Measurements from ENCODE around the gene ACSF3.

The ACSF3 gene

DNA sequence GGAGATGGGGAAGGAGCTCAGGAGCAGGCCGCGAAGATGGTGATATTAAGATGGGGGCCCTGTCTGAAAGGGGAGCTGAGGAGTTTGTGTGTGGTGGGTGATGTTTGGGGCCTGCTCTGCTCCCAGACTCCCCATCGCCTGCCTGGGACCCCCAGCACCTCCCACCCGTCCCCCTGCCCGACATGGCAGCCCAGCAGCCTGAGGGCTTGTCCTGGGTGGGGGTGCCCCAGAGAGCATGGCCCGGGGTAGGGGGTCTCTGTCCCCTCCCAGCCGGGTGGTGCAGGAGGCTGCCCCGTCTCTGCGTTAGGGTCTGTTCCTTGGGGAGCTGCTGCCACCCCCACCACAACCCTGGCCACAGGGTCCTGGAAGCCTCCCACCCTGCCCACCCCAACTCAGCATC lies 83.1 kb downstream of the ACSF3 start:
- Histone ChIP-seq H3K36me3 (ENCODE audit: insufficient read depth, low read length) (no peaks in the 10 kb centered on the region), H3K27ac (ENCODE audit: low read depth, low read length, poor library complexity, severe bottlenecking) (no peak overlapping the region), H3K4me3 (ENCODE audit: low read depth, low read length, poor library complexity, severe bottlenecking) (no peak overlapping the region), H3K9ac (ENCODE audit: low read length) (no peak overlapping the region), H2AFZ (ENCODE audit: low read length) (no peak overlapping the region), H3K9me2 (ENCODE audit: low read depth, low read length) (no peaks in the 10 kb centered on the region), H3K4me1 (ENCODE audit: insufficient read depth, low read length, severe bottlenecking) (peaks cover 3% of the 10 kb centered on the region), H3F3A (ENCODE audit: insufficient read depth, low read length) (no peaks in the 10 kb centered on the region), H3K79me2 (ENCODE audit: insufficient read depth, low read length) (no peaks in the 10 kb centered on the region), H3K27me3 (ENCODE audit: insufficient read depth, low read length) (no peaks in the 10 kb centered on the region; the same call in 1 of the 2 replicates), H3K9me3 (ENCODE audit: low read length) (no peaks in the 10 kb centered on the region), H4K20me1 (ENCODE audit: insufficient read depth, low read length) (no peaks in the 10 kb centered on the region), H3K4me2 (ENCODE audit: low read length) (no peak overlapping the region)
- TF ChIP-seq EZH2 (IDR thresholded peaks at IDR 0.05; ENCODE audit: borderline replicate concordance, low read length), result no peak
- no peak for TF ChIP-seq CTCF (IDR thresholded peaks at IDR 0.05; ENCODE audit: low read length)

GRCh38 chr16:89177501-89177900 lies 83.8 kb downstream of the ACSF3 start:
- Histone ChIP-seq H3K36me3 (ENCODE audit: insufficient read depth, low read length) (no peaks in the 10 kb centered on the region), H3K4me1 (ENCODE audit: insufficient read depth, low read length, severe bottlenecking) (no peaks in the 10 kb centered on the region), H3F3A (ENCODE audit: insufficient read depth, low read length) (no peaks in the 10 kb centered on the region)

GRCh38 chr16:89178453-89179147 lies 84.9 kb downstream of the ACSF3 start:
- H3K9me2 ChIP-seq (ENCODE audit: low read depth, low read length), result no peaks in the 10 kb centered on the region
- no peak overlapping the region for H3K27ac ChIP-seq (ENCODE audit: low read depth, low read length, poor library complexity, severe bottlenecking)
- no peak overlapping the region for H3K9ac ChIP-seq (ENCODE audit: low read length)
- no peak overlapping the region for H3K4me3 ChIP-seq (ENCODE audit: low read depth, low read length, poor library complexity, severe bottlenecking)
- H3K27me3 ChIP-seq (ENCODE audit: insufficient read depth, low read length), result peaks cover 3% of the 10 kb centered on the region; the same call in 1 of the 2 replicates
- no peaks in the 10 kb centered on the region for H3K36me3 ChIP-seq (ENCODE audit: insufficient read depth, low read length)
- no peaks in the 10 kb centered on the region for H3F3A ChIP-seq (ENCODE audit: insufficient read depth, low read length)
- TF ChIP-seq EZH2 (IDR thresholded peaks at IDR 0.05; ENCODE audit: borderline replicate concordance, low read length), result no peak
- no peak for TF ChIP-seq CTCF (IDR thresholded peaks at IDR 0.05; ENCODE audit: low read length)
- no peak overlapping the region for H2AFZ ChIP-seq (ENCODE audit: low read length)
- H4K20me1 ChIP-seq (ENCODE audit: insufficient read depth, low read length), result no peaks in the 10 kb centered on the region
- H3K79me2 ChIP-seq (ENCODE audit: insufficient read depth, low read length), result no peaks in the 10 kb centered on the region
- no peaks in the 10 kb centered on the region for H3K4me1 ChIP-seq (ENCODE audit: insufficient read depth, low read length, severe bottlenecking)
- H3K9me3 ChIP-seq (ENCODE audit: low read length), result no peaks in the 10 kb centered on the region
- no peak overlapping the region for H3K4me2 ChIP-seq (ENCODE audit: low read length)

More at GRCh38 chr16:89177501-89177900, 83.8 kb downstream of the ACSF3 start:
- Histone ChIP-seq H3K4me2 (ENCODE audit: low read length) (no peak overlapping the region), H3K9me3 (ENCODE audit: low read length) (no peaks in the 10 kb centered on the region), H3K27me3 (ENCODE audit: insufficient read depth, low read length) (no peaks in the 10 kb centered on the region; the same call in 1 of the 2 replicates), H3K9me2 (ENCODE audit: low read depth, low read length) (no peaks in the 10 kb centered on the region), H3K79me2 (ENCODE audit: insufficient read depth, low read length) (no peaks in the 10 kb centered on the region), H2AFZ (ENCODE audit: low read length) (no peak overlapping the region), H3K4me3 (ENCODE audit: low read depth, low read length, poor library complexity, severe bottlenecking) (no peak overlapping the region), H3K27ac (ENCODE audit: low read depth, low read length, poor library complexity, severe bottlenecking) (no peak overlapping the region), H3K9ac (ENCODE audit: low read length) (no peak overlapping the region), H4K20me1 (ENCODE audit: insufficient read depth, low read length) (no peaks in the 10 kb centered on the region)
- TF ChIP-seq EZH2 (IDR thresholded peaks at IDR 0.05; ENCODE audit: borderline replicate concordance, low read length) (no peak), CTCF (IDR thresholded peaks at IDR 0.05; ENCODE audit: low read length) (no peak)

Data from OCI-LY1 (cell line).